Ureter (tissue), 1 donor: ENCODE data around the gene NNT. TPM values are rescaled to one million over a fixed set of nuclear protein-coding genes. Genes with fewer than 3 reads are reported as not detected.
"Not testable (repeated sequence)": the region's sequence is repeated elsewhere in the genome, so short reads cannot be mapped to it uniquely, and the experiment has no call there.

Experiments used
- DNase-seq: peaks from one replicate; pipeline ENCODE4 v3.0.0-alpha.2; 2020; ENCODE audit warnings: low spot score
- total RNA-seq: library from RNA; stranded (reverse); gene quantifications from one replicate; pipeline ENCODE4 v1.2.4, GENCODE V29; 2023
- donor health status: DM: yes; HTN: yes; CAD: no.

Gene NNT
- total RNA-seq, 1 donor from 2014 or later: 71.1 TPM

DNA sequence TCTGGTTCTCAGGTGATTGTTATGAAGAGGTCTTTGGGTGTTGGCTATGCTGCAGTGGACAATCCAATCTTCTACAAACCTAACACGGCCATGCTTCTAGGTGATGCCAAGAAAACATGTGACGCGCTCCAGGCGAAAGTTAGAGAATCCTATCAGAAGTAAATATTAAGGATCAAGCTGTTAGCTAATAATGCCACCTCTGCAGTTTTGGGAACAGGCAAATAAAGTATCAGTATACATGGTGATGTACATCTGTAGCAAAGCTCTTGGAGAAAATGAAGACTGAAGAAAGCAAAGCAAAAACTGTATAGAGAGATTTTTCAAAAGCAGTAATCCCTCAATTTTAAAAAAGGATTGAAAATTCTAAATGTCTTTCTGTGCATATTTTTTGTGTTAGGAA, 101.3 kb downstream of the NNT start:
- no peak for DNase-seq

DNA sequence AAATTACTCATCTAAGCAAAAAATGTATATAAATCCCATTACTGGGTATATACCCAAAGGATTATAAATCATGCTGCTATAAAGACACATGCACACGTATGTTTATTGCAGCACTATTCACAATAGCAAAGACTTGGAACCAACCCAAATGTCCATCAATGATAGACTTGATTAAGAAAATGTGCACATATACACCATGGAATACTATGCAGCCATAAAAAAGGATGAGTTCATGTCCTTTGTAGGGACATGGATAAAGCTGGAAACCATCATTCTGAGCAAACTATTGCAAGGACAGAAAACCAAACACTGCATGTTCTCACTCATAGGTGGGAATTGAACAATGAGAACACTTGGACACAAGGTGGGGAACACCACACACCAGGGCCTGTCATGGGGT, 103.6 kb downstream of the NNT start:
- not testable (repeated sequence) for DNase-seq

DNA sequence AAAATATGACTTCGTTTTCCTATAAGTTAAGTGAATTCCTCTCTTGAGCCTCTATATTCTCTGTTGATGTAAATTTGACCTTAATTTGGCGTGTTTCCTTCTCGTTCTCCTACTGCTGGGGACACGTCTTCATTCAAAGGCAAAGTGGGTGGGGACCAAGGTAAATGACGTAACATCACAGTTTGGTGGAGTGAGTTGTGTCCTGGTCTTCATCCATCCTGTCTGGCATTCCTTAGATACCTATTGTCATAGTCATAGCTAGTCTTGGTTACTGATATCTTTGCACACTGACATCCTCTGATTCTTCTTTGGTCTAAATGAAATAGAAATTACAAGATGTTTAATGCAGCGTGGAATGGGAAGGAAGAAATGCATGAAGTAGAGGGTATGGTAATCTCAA, 108.5 kb downstream of the NNT start:
- DNase-seq: no peak

DNA sequence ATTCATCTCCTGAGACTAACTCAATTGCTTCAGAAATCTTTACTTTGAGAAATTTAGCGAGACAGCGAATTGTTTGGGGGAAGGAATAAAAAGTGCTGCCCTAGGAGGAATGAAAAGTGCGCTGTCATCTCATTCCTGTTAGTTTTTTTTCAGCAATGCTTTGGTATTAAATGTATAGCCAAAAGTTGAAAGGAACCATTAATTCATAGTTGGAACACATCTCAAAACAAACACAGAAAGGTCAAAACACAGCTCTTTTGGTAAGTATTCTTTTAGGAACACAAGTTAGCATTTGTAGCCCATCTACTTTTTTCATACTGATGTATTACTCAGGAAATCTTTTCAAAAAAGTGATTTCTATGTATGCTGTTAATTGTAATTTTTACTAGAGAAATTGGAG, 109.1 kb downstream of the NNT start:
- DNase-seq: no peak

DNA sequence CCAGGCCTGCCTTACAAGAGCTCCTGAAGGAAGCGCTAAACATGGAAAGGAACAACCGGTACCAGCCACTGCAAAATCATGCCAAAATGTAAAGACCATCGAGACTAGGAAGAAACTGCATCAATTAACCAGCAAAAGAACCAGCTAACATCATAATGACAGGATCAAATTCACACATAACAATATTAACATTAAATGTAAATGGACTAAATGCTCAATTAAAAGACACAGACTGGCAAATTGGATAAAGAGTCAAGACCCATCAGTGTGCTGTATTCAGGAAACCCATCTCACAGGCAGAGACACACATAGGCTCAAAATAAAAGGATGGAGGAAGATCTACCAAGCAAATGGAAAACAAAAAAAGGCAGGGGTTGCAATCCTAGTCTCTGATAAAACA, 116.8 kb downstream of the NNT start:
- DNase-seq: not testable (repeated sequence)

DNA sequence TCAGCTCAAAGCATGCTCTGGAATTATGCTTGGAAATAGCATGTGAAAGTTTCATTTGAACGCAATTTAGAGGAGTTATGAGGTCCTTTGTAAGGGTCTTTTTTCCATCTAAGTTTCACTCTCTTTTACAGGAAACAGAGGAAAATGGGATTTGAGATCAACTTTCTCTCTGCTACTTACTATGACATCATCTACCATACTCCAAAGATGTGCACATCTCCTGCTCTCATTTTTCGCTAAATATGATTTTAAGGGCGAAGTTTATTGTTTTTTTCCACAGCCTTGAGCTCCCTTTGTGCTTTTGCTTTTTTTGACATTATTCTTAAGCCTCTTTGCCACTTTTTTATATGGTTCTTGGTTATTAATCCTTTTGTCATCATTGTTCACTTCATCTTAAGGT, 125.6 kb downstream of the NNT start:
- DNase-seq: no peak

DNA sequence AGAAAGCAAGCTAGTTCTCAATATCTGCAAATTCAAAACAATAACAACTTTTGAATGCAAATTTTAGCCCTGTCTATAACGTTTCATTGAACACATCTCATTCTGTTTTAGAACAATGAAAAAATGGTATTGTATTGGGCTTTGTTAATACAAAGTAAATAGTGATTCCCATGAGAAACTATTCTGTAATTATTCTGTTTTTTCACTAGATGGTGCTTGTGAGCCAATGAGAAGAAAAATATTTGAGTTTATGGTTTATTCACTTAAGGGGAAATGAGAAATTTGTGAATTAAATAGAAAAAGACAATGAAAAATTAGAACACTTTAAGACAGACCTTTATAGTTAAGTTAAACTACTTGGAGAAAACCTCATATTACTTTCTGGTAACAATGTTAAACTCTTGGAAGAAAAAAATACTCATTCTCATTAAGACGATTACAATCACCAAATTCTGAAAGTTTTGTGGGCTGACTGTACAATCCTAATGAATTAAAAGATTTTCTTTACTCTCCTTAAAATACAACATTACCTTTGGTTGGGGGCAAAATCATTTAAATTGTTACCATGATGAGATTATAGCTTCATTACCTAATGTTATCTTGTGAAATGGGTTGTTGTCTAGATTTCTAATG, 127.0 kb downstream of the NNT start:
- no peak for DNase-seq

DNA sequence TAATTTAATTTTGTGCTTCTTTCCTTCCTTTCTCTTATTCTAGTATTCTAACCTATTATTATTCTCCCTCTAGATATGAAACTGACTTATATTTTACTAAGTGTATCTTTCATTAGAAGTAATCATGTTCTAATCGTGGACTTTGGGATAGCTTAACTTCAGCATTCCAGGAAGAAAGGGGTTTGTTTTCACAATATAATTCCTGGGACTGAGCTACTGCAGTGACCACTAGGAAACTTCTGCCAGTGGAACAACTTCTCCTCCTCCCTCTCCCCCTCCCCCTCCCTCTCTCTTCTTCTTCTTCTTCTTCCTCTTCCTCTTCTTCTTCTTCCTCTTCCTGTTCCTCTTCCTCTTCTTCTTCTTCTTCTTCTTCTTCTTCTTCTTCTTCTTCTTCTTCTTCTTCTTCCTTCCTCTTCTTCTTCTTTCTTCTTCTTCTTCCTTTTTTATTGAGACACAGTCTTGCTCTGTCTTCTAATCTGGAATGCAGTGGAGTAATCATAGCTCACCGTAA, 127.9 kb downstream of the NNT start:
- no peak for DNase-seq

DNA sequence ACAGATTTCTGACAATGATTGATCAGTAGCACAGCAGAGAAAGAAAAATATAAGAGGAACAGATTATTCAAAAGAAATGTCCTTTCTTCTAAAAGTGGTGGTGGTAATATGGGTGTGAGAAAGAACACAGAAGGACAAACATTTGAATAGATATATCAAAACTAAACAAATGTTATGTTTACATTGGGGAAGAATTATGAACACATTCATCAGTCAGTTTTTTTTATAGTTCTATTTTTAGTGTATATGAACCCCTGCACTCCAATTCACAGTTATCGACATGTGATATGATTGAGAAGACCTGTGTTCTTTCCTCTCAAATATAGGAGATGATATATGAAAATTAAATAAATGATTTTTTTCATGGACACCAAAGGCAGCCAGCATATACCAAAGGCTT, 128.6 kb downstream of the NNT start:
- no peak for DNase-seq

DNA sequence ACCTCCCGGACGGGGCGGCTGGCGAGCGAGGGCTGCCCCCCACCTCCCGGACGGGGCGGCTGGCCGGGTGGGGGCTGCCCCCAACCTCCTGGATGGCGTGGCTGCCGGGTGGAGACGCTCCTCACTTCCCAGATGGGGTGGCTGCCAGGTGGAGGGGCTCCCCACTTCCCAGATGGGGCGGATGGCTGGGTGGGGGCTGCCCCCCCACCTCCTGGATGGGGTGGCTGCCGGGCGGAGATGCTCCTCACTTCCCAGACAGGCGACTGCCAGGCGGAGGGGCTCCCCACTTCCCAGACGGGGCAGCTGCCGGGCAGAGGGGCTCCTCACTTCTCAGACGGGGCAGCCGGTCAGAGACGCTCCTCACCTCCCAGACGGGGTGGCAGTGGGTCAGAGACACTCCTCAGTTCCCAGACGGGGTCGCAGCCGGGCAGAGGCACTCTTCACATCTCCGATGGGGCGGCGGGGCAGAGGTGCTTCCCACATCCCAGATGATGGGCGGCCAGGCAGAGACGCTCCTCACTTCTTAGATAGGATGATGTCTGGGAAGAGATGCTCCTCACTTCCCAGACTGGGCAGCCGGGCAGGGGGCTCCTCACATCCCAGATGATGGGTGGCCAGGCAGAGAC, 143.1 kb downstream of the NNT start:
- not testable (repeated sequence) for DNase-seq

DNA sequence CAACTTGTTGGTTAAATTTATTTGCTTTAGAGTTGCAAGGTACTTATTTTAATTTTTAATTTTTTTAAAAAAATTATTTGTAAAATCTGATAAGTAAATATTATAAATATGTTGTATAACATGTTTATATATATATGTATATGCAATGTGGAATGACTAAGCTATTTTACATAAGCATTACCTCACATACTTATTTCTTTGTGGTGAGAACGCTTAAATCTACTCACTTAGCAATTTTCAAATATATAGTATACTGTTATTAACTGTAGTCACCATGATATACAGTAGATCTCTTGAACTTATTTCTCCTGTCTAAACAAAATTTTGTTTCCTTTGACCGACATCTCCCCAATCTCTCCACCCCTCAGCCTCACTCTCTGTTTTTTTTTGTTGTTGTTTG, 147.8 kb downstream of the NNT start:
- no peak for DNase-seq

DNA sequence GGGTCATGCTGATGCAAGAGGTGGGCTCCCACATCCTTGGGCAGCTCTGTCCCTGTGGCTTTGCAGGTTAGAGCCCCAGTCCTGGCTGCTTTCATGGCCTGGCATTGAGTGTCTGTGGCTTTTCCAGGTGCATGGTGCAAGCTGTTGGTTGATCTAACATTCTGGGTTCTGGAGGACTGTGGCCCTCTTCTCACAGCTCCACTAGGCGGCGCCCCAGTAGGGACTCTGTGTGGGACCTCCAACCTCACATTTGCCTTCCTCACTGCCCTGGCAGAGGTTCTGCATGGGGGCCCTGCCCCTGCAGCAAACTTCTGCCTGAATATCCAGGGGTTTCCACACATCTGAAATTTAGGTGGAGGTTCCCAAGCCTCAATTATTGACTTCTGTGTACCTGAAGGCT, 150.1 kb downstream of the NNT start:
- no peak for DNase-seq

Other genes starting within 250 kb of the NNT start
- 7.6 TPM for gene CCL28, start 190.8 kb upstream of the NNT start, total RNA-seq
- gene TMEM267, start 119.3 kb upstream of the NNT start, total RNA-seq: 17.5 TPM
- 3.2 TPM for gene C5orf34, start 88.0 kb upstream of the NNT start, total RNA-seq
- 77.5 TPM for gene PAIP1, start 46.1 kb upstream of the NNT start, total RNA-seq